GM18867 (cell line): Measurements from ENCODE around the gene ART4.

Experiments used
- ATAC-seq: cut with Tn5 transposase; IDR thresholded peaks from one replicate; pipeline ENCODE4 v1.9.1; 2021; ENCODE audit warnings: mild to moderate bottlenecking, moderate library complexity; ENCODE audit not compliant: unreplicated experiment

The ART4 gene

GRCh38 chr12:14811486-14811885, 31.8 kb downstream of the ART4 start:
- ATAC-seq, result no peak

GRCh38 chr12:14810953-14811483, 32.3 kb downstream of the ART4 start:
- ATAC-seq, result no peak

- no peak for ATAC-seq
Observed at GRCh38 chr12:14810167-14810952, 33.0 kb downstream of the ART4 start.

DNA sequence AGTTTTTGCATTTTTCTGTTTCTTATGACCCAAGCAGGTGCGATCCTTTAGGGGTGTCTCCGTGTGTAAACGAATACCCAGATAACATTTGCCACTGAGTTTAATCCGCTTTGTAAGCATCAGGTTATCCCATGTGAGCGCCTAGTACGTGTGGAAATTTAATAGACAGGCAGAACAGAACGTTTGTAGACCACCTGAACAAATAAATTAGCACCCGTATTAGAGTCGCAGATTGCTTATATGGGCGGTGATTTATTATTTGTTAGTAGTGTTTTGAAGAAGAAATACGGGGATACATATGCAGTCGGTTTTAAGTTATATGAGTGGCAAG, 39.5 kb downstream of the ART4 start:
- ATAC-seq, result peak; percentile 21

GRCh38 chr12:14803011-14803829, 40.1 kb downstream of the ART4 start, which contains the start of the genes C12orf60 and WBP11:
Gene C12orf60, plus strand, starts transcription at chr12:14803670. Its CDS starts 19,266 bp downstream, at chr12:14822936.
Gene WBP11, minus strand, starts transcription at chr12:14803478. Its CDS starts 2,095 bp downstream, at chr12:14801383.
- peak; percentile 99 for ATAC-seq

- no peak for ATAC-seq
Observed at GRCh38 chr12:14802721-14803010, 40.7 kb downstream of the ART4 start.

- no peak for ATAC-seq
Observed at GRCh38 chr12:14802247-14802646, 41.1 kb downstream of the ART4 start.

- ATAC-seq, result no peak
Observed at GRCh38 chr12:14795028-14795448, 48.3 kb downstream of the ART4 start.

DNA sequence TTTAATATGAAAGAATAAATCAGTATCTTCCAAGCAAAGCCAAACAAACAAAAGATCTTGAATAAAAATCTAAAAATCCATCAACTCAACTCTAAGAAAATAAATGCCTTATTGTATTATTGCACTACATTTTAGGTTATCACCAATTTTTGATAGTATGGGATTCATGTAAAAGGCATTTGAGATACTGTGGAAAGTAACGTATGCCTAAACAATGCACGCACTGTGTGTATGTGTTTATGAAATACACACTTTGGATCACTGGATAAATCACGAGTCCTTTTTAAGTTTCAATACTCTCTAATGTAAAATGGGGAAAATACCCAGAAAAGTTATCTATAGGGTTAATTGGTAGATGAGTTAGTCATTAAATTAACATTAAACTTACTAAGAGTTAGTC, 57.8 kb downstream of the ART4 start:
- ATAC-seq, result no peak

GRCh38 chr12:14784471-14784870, 58.9 kb downstream of the ART4 start:
- no peak for ATAC-seq

DNA sequence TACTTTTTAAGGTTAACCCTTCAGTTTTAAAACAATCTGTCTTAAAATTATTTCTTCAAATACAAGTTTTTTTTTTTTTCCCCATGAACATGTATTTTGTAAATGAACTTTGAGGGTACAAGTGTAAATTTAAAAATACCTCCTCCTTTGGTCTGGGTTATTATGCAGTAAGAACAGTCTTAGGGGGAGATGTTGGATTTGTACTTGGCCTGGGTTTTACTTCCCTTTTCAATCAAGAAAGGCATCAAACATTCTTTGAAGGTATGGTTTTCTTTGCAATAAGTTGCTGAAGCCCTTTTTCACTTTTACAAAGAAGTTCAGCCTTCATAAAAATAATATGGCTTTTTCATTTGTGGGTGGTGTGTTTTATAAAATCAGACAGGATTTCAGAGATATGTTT, 60.6 kb downstream of the ART4 start:
- peak; percentile 59 for ATAC-seq

- no peak for ATAC-seq
Observed at GRCh38 chr12:14781563-14781962, 61.8 kb downstream of the ART4 start.

DNA sequence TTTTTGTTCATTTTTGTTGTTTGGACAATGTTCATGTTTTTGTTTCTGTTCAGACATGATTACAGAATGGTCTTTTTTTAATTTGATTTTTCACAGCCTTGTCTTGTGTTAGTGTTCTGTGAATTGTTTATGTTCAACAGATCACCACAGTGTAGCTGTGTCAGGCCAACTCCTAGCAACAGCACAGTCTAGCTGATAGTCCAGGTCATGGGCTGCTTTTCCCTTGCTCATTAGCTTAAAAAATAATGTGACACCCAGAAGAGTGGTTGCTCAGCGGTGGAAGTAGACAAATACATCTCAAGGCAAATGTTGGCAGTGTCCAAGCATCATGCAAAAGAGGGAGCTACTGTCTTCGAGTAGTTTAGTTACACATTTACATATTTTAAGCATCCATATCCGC, 62.5 kb downstream of the ART4 start:
- ATAC-seq, result no peak

DNA sequence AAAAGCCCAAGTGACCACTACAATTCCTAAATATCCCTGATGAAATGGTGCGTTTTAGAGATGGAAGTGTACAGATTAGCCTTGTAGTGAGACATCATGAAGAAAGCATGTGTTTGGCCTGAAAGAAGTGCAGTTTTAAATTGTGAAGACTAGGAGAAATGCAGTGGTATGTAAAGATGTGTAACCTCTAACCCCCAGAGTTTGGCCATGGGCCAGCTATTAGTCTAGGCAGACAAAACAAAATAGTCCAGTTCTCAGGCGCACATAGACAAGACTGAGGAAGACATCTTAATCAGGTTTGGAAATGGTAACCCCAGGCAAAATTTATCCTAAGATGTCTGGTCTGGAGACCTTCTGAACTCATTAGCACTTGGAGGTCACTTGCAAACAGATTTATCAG, 63.5 kb downstream of the ART4 start:
- no peak for ATAC-seq

- ATAC-seq, result no peak
Observed at GRCh38 chr12:14777271-14777670, 66.1 kb downstream of the ART4 start.

DNA sequence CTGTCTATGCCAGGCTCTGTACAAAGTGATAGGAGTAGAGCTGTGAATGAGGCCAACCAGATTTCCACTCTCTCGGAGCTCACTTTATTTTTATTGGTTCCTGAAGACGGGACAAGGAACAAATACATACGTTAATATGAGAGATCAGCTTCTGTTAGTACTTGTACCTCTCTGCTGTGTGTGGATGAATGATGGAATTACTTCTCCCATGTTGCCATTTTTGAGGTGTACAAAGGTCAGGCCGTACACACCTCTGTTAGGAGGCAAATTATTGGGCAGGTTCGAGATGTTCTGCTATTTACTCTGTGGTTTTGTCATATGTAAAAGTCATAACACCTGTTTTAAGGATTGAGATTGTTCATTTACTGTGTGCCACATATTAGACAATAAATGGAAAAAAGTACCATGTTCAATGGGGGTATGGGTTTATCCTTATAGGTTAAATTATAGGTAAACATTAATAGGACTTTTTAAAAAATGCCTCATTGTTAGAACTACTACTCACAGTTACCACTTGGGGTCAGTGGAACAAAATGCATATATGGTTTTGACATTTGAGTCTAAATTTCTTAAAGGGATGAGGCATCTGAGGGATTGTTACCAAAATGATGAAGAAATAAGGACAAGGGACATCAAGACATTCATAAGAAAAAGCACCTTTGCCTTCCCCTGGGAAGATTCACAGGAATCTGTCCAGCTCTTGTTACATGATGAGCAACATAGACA, 66.9 kb downstream of the ART4 start:
- ATAC-seq, result no peak

DNA sequence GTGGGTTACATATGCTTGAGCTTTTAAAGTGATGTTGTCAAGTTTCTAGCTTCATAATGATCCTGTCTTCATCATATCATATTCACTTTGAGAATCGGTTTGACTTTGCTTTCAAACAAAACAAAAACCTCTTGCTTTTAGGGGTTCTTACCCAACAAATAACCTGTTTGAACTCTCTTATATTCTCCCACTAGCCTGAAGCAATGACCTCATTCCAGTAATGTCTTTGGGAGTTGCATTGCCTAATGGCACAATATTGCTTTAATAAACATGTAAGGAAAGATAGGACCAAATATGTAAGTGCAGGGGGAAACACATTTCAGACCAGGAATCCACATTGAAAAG, 67.7 kb downstream of the ART4 start:
- no peak for ATAC-seq
